GM10266 (cell line): Measurements from ENCODE around the gene MTARC1.

Experiments used
- DNase-seq: peaks from one replicate; pipeline ENCODE4 v3.0.0; 2012; ENCODE audit errors: extremely low spot score
- CTCF ChIP-seq: IDR thresholded peaks from 2 replicates; pipeline ENCODE4 v1.5.1; 2012; ENCODE audit warnings: mild to moderate bottlenecking, low read depth; ENCODE audit not compliant: control insufficient read depth, insufficient read depth; ENCODE audit errors: missing control alignments

The MTARC1 gene

GRCh38 chr1:220785166-220786056, 1.3 kb upstream of the MTARC1 start:
- TF ChIP-seq CTCF = no peak
- no peak for DNase-seq

- no peak for TF ChIP-seq CTCF
- DNase-seq = no peak
Observed at GRCh38 chr1:220786057-220786336, 716 bp upstream of the MTARC1 start.

- no peak for TF ChIP-seq CTCF
- DNase-seq = no peak
Observed at GRCh38 chr1:220787069-220787619, 431 bp downstream of the MTARC1 start.

DNA sequence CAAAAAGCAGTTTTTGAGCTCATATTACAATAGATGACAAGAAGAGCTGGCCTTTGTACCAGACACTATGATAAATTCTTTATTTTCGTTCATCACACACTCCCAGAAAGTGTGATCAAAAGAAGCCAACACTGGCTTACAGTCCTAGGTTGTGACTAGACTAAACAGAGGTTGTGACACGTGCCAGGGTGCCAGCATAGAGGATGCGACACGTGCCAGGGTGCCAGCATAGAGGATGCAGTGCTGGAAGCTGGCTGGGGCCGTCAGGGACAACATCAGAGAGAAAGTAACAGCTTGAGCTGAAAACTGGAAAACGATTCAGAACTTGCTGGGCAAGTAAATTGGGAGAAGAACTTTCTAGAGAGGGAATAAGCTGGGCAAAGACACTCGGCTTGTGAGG, 2.2 kb downstream of the MTARC1 start:
- no peak for DNase-seq
- no peak for TF ChIP-seq CTCF

DNA sequence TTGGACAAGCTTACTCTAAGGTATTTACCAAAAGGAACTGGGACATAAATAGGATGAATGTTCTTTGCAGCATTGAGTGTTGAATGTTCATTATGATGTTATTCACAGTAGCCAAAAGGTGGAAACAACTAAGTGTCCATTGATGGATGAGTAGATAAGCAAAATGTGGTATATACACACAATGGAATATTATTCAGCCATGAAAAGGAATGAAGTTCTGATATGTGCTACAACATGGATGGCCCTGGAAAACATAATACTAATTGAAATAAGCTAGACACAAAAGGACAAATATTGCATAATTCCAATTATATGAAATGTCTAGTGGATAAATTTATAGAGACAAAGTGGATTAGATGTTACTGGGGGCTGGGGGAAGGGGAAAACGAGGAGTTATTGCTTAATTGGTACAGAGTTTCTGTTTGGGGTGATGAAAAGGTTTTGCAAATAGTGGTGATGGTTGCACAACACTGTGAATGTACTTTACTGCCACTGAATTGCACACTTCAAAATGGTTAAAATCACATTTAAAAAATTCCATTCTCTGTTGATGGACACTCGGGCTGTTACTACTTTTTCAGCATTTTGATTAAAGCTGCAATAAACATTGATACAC, 2.9 kb downstream of the MTARC1 start:
- DNase-seq = no peak
- no peak for TF ChIP-seq CTCF

- DNase-seq = no peak
- no peak for TF ChIP-seq CTCF
Observed at GRCh38 chr1:220791285-220791684, 4.6 kb downstream of the MTARC1 start.

- no peak for DNase-seq
- no peak for TF ChIP-seq CTCF
Observed at GRCh38 chr1:220791956-220792355, 5.2 kb downstream of the MTARC1 start.
